ENCODE measurements around the gene TATDN3. TPM values are rescaled to one million over a fixed set of nuclear protein-coding genes. Genes with fewer than 3 reads are reported as not detected.
"Not testable (repeated sequence)": the region's sequence is repeated elsewhere in the genome, so short reads cannot be mapped to it uniquely, and the experiment has no call there.

TATDN3 gene
- total and polyA plus RNA-seq, 8 donors, result 7.7 to 10.4 (median 8.8) TPM

- DNase-seq (no peak), FAIRE-seq (no peak), ATAC-seq (no peak)
- Histone ChIP-seq H3K9me3 (no peaks in the 10 kb centered on the region), H3K36me3 (no peaks in the 10 kb centered on the region), H3K4me1 (peaks cover 0 to 13% (median 12%) of the 10 kb centered on the region in 3 donors), H3K27me3 (no peaks in the 10 kb centered on the region), H3K4me3 (no peak overlapping the region), H3K27ac (no peak overlapping the region)
- intact Hi-C loops (cut with DNase I), result no loop called here
- TF ChIP-seq CTCF (IDR thresholded peaks at IDR 0.05), result no peak
- WGBS, 2 donors, result 88 to 98% methylated on average over 2 of the region's 2 CpGs
Measured at GRCh38 chr1:212862111-212862690, 70.5 kb downstream of the TATDN3 start.

GRCh38 chr1:212863345-212863744, 71.7 kb downstream of the TATDN3 start:
- ATAC-seq; H3K36me3 ChIP-seq; DNase-seq; H3K27me3 ChIP-seq; FAIRE-seq; intact Hi-C loops (cut with DNase I); H3K4me3 ChIP-seq; H3K27ac ChIP-seq; H3K9me3 ChIP-seq: not testable (repeated sequence)
- WGBS, 2 donors, result 92% methylated on average over 10 of the region's 10 CpGs
- H3K4me1 ChIP-seq, result peaks cover 0 to 12% (median 10%) of the 10 kb centered on the region in 3 donors

GRCh38 chr1:212864201-212864600, 72.5 kb downstream of the TATDN3 start:
- Histone ChIP-seq H3K4me1 (peaks cover 0 to 10% (median 9%) of the 10 kb centered on the region in 3 donors), H3K4me3 (no peak overlapping the region), H3K9me3 (no peaks in the 10 kb centered on the region), H3K36me3 (no peaks in the 10 kb centered on the region), H3K27ac (no peak overlapping the region), H3K27me3 (no peaks in the 10 kb centered on the region)
- ATAC-seq, result no peak
- WGBS, 2 donors, result 93 to 97% methylated on average over 4 of the region's 4 CpGs
- intact Hi-C loops (cut with DNase I), result no loop called here
- TF ChIP-seq CTCF (IDR thresholded peaks at IDR 0.05), result no peak
- FAIRE-seq, result no peak
- no peak for DNase-seq

Other genes with a start within 250 kb of the TATDN3 start
- gene ATF3, start 183.1 kb upstream of the TATDN3 start, total RNA-seq, result 10 to 100 TPM in 5 of 6 donors, 1 to 10 TPM in 1; 8.3 to 28.8 (median 17.3) TPM
- 10 to 100 TPM; 22.8 to 25.6 TPM for gene ATF3, start 183.1 kb upstream of the TATDN3 start, polyA plus RNA-seq
- 1 to 10 TPM in 1 of 6 donors, under 1 TPM in 4, not detected in 1; 0.20 to 1.8 (median 0.73) TPM for gene BATF3, start 92.1 kb upstream of the TATDN3 start, total RNA-seq
- 1 to 10 TPM; 1.6 to 3.1 TPM for gene BATF3, start 92.1 kb upstream of the TATDN3 start, polyA plus RNA-seq
- gene NSL1, start 117 bp upstream of the TATDN3 start, total RNA-seq, result 10 to 100 TPM in 3 of 6 donors, 1 to 10 TPM in 3; 5.6 to 16.2 (median 9.3) TPM
- gene NSL1, start 117 bp upstream of the TATDN3 start, polyA plus RNA-seq, result 10 to 100 TPM in 1 of 2 donors, 1 to 10 TPM in 1; 5.4 to 10.9 TPM
- gene SPATA45, start 55.8 kb downstream of the TATDN3 start, total RNA-seq, result not detected
- under 1 TPM in 1 of 2 donors, not detected in 1; 0.26 TPM for gene SPATA45, start 55.8 kb downstream of the TATDN3 start, polyA plus RNA-seq
- gene FLVCR1, start 66.4 kb downstream of the TATDN3 start, total RNA-seq, result 1 to 10 TPM; 1.4 to 5.6 (median 3.5) TPM
- gene FLVCR1, start 66.4 kb downstream of the TATDN3 start, polyA plus RNA-seq, result 1 to 10 TPM; 2.2 to 4.0 TPM
- 1 to 10 TPM in 1 of 6 donors, under 1 TPM in 4, not detected in 1; 0.16 to 1.9 (median 0.57) TPM for gene VASH2, start 158.6 kb downstream of the TATDN3 start, total RNA-seq
- under 1 TPM; 0.15 to 0.35 TPM for gene VASH2, start 158.6 kb downstream of the TATDN3 start, polyA plus RNA-seq
- 10 to 100 TPM; 10.7 to 17.2 (median 11.8) TPM for gene ANGEL2, start 224.0 kb downstream of the TATDN3 start, total RNA-seq
- 10 to 100 TPM in 1 of 2 donors, 1 to 10 TPM in 1; 9.8 to 15.5 TPM for gene ANGEL2, start 224.0 kb downstream of the TATDN3 start, polyA plus RNA-seq

Measured in pancreas (tissue), 10 donors.